Measurements from ENCODE around the gene STAT5A.

The STAT5A gene

DNA sequence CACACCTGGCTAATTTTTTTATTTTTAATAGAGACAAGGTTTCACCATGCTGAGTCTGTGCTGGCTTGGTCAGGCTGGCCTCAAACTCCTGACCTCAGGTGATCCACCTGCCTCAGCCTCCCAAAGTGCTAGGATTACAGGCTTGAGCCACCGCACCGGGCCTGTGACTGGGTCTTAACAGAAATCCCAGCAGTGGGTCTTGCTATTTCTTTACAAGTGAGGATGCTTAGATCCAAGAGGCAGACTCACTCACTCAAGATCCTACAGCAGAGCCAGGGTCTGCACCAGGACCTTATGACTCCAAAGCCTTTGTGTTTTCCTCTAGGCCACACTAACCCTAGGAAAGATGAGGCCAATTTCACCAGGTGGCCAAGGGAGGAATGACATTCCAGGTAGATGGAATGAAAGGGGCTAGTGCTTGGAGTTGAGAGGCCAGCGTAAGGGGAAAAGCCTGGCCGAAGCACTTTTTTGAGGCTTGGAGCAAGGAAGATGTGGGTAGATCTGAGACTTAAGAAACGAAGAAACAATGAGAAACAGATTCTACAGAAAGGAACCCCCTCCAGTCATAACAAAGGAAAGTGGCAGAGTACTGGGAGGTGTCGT lies 5.7 kb upstream of the STAT5A start:
- DNase-seq (ENCODE audit: low read depth, low spot score) = no peak
- POLR2A ChIA-PET = no interaction called here
- TF ChIP-seq, protein P1, sequence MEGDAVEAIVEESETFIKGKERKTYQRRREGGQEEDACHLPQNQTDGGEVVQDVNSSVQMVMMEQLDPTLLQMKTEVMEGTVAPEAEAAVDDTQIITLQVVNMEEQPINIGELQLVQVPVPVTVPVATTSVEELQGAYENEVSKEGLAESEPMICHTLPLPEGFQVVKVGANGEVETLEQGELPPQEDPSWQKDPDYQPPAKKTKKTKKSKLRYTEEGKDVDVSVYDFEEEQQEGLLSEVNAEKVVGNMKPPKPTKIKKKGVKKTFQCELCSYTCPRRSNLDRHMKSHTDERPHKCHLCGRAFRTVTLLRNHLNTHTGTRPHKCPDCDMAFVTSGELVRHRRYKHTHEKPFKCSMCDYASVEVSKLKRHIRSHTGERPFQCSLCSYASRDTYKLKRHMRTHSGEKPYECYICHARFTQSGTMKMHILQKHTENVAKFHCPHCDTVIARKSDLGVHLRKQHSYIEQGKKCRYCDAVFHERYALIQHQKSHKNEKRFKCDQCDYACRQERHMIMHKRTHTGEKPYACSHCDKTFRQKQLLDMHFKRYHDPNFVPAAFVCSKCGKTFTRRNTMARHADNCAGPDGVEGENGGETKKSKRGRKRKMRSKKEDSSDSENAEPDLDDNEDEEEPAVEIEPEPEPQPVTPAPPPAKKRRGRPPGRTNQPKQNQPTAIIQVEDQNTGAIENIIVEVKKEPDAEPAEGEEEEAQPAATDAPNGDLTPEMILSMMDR (IDR thresholded peaks at IDR 0.05; ENCODE audit: insufficient read depth, low read length, missing control alignments) = no peak
- no peak overlapping the region for H3K4me3 ChIP-seq (ENCODE audit: low read depth, low read length)
- CTCF ChIA-PET = interaction anchor here (0.7 kb wide), 1 partner anchor 98 kb away, joined by 3 read pairs; no protein-coding TSS in a partner anchor

DNA sequence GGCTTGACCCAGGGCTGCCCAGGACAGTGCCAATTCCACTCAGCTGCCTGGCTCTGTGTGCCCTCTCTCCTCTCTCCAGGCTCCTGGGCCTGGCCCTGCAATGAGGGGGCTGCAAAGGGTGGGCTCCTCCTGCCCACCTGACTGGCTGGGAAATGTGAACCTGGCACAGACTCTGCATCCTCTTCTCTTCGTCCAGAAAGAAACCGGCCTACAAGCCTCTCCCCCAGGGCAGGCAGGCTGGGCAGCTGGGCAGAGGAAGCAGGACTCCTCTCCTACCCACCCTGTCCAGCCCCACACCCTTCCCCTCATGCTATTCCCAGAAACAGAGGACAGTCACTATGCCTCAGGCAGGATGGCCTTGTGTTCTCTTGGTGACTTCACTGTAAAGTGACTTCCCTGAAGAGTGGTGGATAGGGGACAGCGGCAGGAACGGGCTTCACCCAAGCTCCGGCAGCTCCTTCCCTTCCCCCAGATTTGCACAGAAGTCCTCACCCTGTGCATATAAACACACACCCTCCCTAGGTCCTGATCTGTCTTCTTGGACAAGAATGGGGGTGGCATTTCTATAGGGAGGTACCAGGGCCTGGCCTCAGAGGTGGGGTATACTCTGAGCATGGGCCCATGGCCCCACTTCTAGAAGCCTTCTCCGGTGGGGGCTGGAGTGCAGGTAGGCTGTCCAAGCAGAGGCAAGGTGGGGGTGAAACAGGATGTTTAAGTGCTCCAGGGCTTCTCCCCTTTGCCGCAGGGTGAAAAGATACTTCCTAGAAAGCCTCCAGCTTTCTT lies 4.9 kb upstream of the STAT5A start:
- H3K4me3 ChIP-seq (ENCODE audit: low read depth, low read length) = no peak overlapping the region
- ChIA-PET POLR2A (no interaction called here), CTCF (interaction anchor here (0.7 kb wide), 1 partner anchor 99 kb away, joined by 3 read pairs; no protein-coding TSS in a partner anchor)
- TF ChIP-seq, protein P1 (IDR thresholded peaks at IDR 0.05; ENCODE audit: insufficient read depth, low read length, missing control alignments) = no peak
- DNase-seq (ENCODE audit: low read depth, low spot score) = no peak

DNA sequence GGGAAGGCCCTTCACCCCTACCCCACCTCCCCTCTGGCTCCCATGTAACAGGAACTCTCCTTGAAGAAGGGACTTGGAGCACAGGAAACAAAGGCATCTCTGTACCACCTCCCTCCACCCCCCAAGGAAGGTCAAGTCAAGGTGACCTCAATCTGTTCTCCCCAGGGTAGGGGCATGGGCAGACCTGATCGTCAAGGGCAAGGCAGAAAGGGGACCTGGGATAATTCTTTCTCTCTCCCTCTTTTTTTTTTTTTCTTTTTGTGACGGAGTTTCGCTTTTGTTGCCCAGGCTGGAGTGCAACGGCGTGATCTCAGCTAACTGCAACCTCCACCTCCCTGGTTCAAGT lies 4.3 kb upstream of the STAT5A start:
- no peak overlapping the region for H3K4me3 ChIP-seq (ENCODE audit: low read depth, low read length)
- DNase-seq (ENCODE audit: low read depth, low spot score) = no peak
- ChIA-PET CTCF (no interaction called here), POLR2A (no interaction called here)
- TF ChIP-seq, protein P1 (IDR thresholded peaks at IDR 0.05; ENCODE audit: insufficient read depth, low read length, missing control alignments) = no peak

DNA sequence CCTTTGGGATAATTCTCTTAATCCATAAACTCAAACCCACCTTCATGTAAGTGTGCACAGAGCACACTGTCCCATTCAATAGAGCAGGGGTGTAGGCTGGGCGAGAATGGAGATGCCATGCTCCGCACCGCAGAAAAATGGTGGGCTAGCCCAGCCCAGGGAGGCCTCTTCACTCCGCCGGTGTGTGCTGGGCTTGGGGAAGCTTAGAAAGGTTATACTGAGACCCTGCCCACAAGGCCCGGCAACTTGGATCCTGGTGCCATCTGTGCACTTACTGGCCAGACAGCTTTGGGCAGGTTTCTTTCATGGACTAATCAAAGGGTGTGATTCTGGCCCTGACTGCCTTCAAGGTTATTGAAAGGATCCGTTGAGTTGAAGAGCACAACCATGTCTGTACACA lies 3.7 kb upstream of the STAT5A start:
- H3K4me3 ChIP-seq (ENCODE audit: low read depth, low read length) = no peak overlapping the region
- TF ChIP-seq, protein P1 (IDR thresholded peaks at IDR 0.05; ENCODE audit: insufficient read depth, low read length, missing control alignments) = no peak
- no peak for DNase-seq (ENCODE audit: low read depth, low spot score)
- POLR2A ChIA-PET = no interaction called here
- CTCF ChIA-PET = no interaction called here

- no peak for DNase-seq (ENCODE audit: low read depth, low spot score)
- H3K4me3 ChIP-seq (ENCODE audit: low read depth, low read length) = no peak overlapping the region
- TF ChIP-seq, protein P1 (IDR thresholded peaks at IDR 0.05; ENCODE audit: insufficient read depth, low read length, missing control alignments) = no peak
- ChIA-PET CTCF (no interaction called here), POLR2A (no interaction called here)
Measured at GRCh38 chr17:42285346-42286050, 2.8 kb upstream of the STAT5A start.

Measured in AG04449 (cell line).